Activated naive CD4-positive, alpha-beta T cell treated with anti-CD3 and anti-CD28 coated beads, Interleukin-2, amount 50 U/mL, for 24 hours (primary cell): ENCODE results near the gene RASGRP4.
A peak's percentile ranks its signal among the peaks of the same experiment; 100 is the strongest.
"Not testable (repeated sequence)": the region's sequence is repeated elsewhere in the genome, so short reads cannot be mapped to it uniquely, and the experiment has no call there.

ENCODE experiments used
- H3K27ac Mint-ChIP-seq: one replicate; pipeline ENCODE4 v1.8.0; 2021; ENCODE audit warnings: mild to moderate bottlenecking, mixed read lengths
- H3K27me3 Mint-ChIP-seq: one replicate; pipeline ENCODE4 v1.8.0; 2021; ENCODE audit warnings: mixed read lengths
- H3K36me3 Mint-ChIP-seq: one replicate; pipeline ENCODE4 v1.8.0; 2021; ENCODE audit warnings: mixed read lengths
- H3K4me1 Mint-ChIP-seq: one replicate; pipeline ENCODE4 v1.8.0; 2021; ENCODE audit warnings: mixed read lengths
- H3K4me3 Mint-ChIP-seq: one replicate; pipeline ENCODE4 v1.8.0; 2021; ENCODE audit warnings: mild to moderate bottlenecking, mixed read lengths
- H3K9me3 Mint-ChIP-seq: one replicate; pipeline ENCODE4 v1.8.0; 2021; ENCODE audit warnings: mixed read lengths

RASGRP4 gene, protein sequence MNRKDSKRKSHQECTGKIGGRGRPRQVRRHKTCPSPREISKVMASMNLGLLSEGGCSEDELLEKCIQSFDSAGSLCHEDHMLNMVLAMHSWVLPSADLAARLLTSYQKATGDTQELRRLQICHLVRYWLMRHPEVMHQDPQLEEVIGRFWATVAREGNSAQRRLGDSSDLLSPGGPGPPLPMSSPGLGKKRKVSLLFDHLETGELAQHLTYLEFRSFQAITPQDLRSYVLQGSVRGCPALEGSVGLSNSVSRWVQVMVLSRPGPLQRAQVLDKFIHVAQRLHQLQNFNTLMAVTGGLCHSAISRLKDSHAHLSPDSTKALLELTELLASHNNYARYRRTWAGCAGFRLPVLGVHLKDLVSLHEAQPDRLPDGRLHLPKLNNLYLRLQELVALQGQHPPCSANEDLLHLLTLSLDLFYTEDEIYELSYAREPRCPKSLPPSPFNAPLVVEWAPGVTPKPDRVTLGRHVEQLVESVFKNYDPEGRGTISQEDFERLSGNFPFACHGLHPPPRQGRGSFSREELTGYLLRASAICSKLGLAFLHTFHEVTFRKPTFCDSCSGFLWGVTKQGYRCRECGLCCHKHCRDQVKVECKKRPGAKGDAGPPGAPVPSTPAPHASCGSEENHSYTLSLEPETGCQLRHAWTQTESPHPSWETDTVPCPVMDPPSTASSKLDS

DNA sequence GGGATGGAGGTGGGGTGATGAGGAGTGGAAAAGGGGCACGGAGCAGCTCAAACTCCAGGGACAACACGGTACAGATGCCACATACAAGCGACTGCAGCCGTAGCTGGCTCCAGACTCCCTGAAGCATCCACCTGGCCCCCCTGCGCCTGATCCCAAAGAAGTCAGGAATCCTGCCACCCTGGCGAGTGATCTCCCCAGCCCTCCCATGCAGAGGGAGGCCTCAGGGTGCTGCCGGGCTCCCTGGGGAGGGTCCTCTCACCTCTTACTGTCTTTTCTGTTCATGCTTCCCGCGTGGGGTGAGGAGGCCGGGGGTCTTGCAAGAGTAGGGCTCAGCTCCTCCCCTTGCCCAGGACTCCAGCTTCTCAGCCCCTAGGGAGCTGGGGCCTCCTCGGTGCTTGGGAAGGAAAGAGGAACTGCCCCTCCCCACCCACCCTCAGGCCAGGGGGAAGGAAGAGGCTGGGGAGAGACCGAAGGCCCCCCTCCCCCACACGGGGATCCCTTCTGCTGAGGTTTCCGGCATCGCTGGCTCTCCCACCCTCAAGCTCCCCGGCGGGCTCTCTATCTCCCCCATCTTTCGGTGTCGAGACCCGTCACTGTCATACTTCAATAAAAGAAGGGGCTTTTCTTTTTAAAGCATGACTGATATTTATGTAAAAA lies at the start of gene RASGRP4:
TSS of gene RASGRP4 (minus strand) at position 410 of the 657 bp plus-strand sequence. CDS start at position 282, 128 bp downstream.
- H3K36me3 Mint-ChIP-seq = no peaks in the 10 kb centered on the region
- H3K27ac Mint-ChIP-seq = peak within 1 kb of the TSS; percentile 55
- no peaks in the 10 kb centered on the region for H3K9me3 Mint-ChIP-seq
- H3K27me3 Mint-ChIP-seq = peaks cover 2% of the 10 kb centered on the region
- peaks cover 25% of the 10 kb centered on the region for H3K4me1 Mint-ChIP-seq
- H3K4me3 Mint-ChIP-seq = peak within 1 kb of the TSS; percentile 54

DNA sequence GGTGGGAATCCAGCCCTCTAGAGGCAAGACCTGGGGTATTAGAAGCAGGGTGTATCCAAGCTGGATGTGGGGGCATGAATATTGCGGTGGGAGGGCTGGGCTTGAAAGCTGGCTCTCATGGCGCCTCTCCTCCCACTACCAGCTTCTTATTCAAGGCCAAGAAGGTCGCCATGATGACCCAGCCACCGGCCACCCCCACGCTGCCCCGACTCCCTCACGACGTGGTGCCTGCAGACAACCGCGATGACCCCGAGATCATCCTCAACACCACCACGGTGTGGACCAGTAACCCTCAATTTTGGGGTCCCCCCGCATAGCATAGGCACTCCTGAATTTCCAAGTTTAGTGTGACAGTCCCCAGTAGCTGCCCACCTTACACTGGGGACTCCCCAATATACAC lies 49.2 kb upstream of the RASGRP4 start:
- no peak overlapping the region for H3K27ac Mint-ChIP-seq
- no peaks in the 10 kb centered on the region for H3K4me1 Mint-ChIP-seq
- H3K27me3 Mint-ChIP-seq = peaks cover 1% of the 10 kb centered on the region
- H3K4me3 Mint-ChIP-seq = no peak overlapping the region
- no peaks in the 10 kb centered on the region for H3K36me3 Mint-ChIP-seq
- no peaks in the 10 kb centered on the region for H3K9me3 Mint-ChIP-seq

DNA sequence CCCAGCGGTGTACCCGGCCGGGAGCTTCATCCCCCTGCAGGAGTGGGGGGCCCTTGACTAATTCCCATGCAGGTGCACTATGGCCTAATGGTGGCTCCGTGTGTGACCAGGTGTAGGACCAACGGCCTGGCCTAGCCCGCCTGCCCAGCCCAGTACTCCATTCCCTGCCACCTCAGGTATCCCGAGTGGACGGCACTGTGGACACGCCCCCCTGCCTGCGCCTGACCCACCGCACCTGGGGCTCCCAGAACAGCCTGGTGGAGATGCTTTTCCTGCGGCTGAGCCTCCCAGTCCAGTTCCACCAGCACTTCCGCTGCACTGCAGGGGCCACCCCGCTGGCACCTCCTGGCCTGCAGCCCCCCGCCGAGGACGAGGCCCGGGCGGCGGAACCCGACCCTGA lies 47.2 kb upstream of the RASGRP4 start:
- H3K9me3 Mint-ChIP-seq = no peaks in the 10 kb centered on the region
- no peaks in the 10 kb centered on the region for H3K4me1 Mint-ChIP-seq
- H3K4me3 Mint-ChIP-seq = no peak overlapping the region
- no peak overlapping the region for H3K27ac Mint-ChIP-seq
- H3K27me3 Mint-ChIP-seq = peaks cover 1% of the 10 kb centered on the region
- no peaks in the 10 kb centered on the region for H3K36me3 Mint-ChIP-seq

DNA sequence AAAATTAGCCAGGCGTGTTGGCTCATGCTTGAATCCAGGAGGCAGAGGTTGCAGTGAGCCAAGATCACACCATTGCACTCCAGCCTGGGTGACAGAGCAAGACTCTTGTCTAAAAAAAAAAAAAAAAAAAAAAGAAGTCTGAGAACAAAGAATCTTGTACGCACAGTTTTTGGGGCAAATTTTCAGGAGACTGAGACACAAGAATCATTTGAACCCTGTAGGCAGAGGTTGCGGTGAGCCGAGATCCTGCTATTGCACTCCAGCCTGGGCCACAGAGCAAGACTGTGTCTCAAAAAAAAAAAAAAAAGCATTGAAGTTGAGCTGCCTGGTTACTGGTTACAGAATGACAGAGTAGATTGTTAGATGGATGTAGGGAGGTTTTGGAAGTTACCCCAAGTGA lies 46.7 kb upstream of the RASGRP4 start:
- not testable (repeated sequence) for H3K4me1 Mint-ChIP-seq, H3K36me3 Mint-ChIP-seq, H3K27ac Mint-ChIP-seq, H3K9me3 Mint-ChIP-seq, H3K4me3 Mint-ChIP-seq, H3K27me3 Mint-ChIP-seq

DNA sequence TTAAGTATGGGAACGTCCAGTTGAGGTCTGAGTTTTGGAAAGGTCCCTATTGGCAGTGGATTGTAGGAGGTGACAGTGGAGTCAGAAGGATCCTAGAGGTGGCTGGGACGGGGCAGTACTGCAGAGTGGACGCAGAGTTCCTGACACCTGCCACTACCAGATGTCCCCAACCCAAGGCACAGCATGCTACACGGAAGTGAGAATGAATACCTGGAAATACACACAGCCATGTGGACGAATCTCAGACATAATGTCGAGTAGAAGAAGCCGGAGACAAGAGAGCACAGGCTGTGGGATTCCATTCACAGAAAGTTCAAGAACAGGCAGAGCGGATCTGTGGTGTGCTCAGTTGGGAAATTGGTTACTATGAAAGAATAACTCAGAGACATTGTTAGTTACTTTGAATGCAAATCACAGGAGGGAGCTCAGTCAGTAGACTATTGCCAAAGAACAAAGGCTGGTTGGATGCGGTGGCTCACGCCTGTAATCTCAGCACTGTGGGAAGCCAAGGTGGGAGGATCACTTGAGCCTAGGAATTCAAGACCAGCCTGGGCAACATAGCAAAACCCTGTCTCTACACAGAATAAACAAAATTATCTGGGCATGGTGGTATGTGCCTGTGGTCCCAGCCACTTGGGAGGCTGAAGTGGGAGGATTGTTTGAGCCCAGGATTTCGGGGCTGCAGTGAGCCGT lies 44.9 kb upstream of the RASGRP4 start:
- H3K9me3 Mint-ChIP-seq = no peaks in the 10 kb centered on the region
- H3K27ac Mint-ChIP-seq = no peak overlapping the region
- H3K36me3 Mint-ChIP-seq = peaks cover 3% of the 10 kb centered on the region
- H3K4me3 Mint-ChIP-seq = no peak overlapping the region
- H3K27me3 Mint-ChIP-seq = peaks cover 3% of the 10 kb centered on the region
- no peaks in the 10 kb centered on the region for H3K4me1 Mint-ChIP-seq

DNA sequence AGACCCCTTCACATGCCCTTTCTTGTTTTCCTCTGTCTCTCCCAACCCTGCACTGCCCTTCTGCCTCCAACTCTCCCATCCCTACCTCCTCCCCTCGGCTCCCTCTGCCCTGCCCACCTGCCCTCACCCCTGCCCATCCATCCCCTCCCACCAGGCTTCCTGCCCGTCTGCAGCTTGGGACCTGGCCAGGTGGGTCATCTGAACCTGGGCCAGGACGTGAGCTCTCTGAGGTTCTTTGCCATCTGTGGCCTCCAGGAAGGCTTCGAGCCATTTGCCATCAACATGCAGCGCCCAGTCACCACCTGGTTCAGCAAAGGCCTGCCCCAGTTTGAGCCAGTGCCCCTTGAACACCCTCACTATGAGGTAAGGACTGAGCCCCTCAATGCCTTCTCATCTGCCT lies 43.1 kb upstream of the RASGRP4 start:
- Mint-ChIP-seq H3K27ac (no peak overlapping the region), H3K4me3 (no peak overlapping the region), H3K27me3 (peaks cover 6% of the 10 kb centered on the region), H3K9me3 (no peaks in the 10 kb centered on the region), H3K36me3 (peaks cover 3% of the 10 kb centered on the region), H3K4me1 (no peaks in the 10 kb centered on the region)

DNA sequence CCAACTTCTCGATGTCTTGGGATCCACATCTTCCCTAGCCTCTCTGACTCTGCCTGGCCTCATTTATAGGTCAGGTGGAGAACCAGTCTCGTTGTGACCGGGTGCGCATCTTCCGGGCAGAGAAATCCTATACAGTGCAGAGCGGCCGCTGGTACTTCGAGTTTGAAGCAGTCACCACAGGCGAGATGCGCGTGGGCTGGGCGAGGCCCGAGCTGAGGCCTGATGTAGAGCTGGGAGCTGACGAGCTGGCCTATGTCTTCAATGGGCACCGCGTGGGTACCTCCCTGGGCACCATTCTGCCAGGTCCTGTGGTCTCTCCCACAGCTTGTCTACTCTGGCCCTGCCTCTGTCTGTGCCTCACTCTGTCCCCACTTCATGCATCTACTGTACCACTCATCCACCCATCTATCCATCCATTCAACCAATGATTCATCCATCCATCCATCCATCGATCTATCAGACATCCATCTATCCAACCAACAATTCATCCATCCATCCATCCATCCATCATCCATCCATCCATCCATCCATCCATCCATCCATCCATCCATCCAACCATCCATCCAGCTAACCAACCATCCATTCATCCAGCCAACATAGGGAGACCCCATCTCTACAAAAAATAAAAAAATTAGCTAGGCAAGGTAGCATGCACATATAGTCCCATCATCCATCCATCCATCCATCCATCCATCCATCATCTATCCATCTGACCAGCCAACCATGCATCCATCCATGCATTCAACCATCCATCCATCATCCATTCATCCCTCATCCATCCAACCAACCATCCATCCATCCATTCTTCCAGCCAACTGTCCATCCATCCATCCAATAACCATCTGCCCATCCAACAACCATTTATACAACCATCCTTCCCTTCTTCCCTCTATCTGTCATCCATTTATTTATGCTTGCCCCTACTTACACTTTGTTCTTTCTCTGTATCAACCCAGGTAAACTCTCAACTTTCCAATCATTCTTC lies 41.8 kb upstream of the RASGRP4 start:
- H3K27ac Mint-ChIP-seq = no peak overlapping the region
- peaks cover 6% of the 10 kb centered on the region for H3K27me3 Mint-ChIP-seq
- H3K4me3 Mint-ChIP-seq = no peak overlapping the region
- peaks cover 3% of the 10 kb centered on the region for H3K36me3 Mint-ChIP-seq
- no peaks in the 10 kb centered on the region for H3K4me1 Mint-ChIP-seq
- H3K9me3 Mint-ChIP-seq = no peaks in the 10 kb centered on the region

DNA sequence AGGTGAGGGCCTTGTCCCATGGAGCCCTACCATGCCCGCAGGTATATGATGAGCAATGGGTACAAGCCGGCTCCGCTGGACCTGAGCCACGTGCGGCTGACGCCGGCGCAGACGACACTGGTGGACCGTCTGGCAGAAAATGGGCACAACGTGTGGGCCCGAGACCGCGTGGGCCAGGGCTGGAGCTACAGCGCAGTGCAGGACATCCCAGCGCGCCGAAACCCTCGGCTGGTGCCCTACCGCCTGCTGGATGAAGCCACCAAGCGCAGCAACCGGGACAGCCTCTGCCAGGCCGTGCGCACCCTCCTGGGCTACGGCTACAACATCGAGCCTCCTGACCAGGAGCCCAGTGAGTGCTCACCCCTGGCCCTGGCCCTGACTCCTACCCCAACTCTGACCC lies 40.0 kb upstream of the RASGRP4 start:
- H3K9me3 Mint-ChIP-seq = no peaks in the 10 kb centered on the region
- no peak overlapping the region for H3K27ac Mint-ChIP-seq
- no peaks in the 10 kb centered on the region for H3K4me1 Mint-ChIP-seq
- H3K36me3 Mint-ChIP-seq = peaks cover 3% of the 10 kb centered on the region
- no peak overlapping the region for H3K4me3 Mint-ChIP-seq
- H3K27me3 Mint-ChIP-seq = peaks cover 10% of the 10 kb centered on the region

DNA sequence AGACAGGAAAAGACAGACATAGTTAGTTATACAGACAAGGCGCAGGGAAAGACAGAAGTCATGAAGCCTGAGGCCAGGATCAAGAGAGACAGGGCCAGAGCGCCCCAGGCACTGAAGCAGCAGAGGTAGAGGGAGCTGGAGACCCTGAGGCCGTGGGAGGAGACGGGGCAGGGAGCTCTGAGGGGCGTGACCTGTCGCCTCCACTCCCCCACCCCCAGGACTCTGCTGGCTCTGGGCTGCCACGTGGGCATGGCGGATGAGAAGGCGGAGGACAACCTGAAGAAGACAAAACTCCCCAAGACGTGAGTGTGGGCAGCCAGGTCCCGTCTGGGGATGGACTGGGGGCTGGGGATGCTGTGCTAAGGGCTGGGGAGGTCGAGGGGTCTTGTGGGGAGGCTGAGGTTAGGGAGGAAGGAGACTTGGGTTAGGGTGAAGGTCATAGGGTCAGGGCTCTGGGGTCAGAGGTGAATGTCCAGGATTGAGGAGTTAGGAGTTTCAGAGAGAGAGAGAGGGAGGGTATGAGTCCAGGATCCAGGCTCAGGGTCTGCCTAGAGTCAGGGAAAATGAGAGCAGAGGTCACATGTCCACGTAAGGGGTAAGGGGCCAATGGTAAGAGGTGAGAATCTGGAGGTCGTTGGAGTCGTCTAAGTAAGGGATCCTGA lies 38.5 kb upstream of the RASGRP4 start:
- H3K4me3 Mint-ChIP-seq = no peak overlapping the region
- H3K27me3 Mint-ChIP-seq = peaks cover 12% of the 10 kb centered on the region
- peak overlapping the region; percentile 13 for H3K27ac Mint-ChIP-seq
- H3K4me1 Mint-ChIP-seq = no peaks in the 10 kb centered on the region
- no peaks in the 10 kb centered on the region for H3K9me3 Mint-ChIP-seq
- peaks cover 3% of the 10 kb centered on the region for H3K36me3 Mint-ChIP-seq

DNA sequence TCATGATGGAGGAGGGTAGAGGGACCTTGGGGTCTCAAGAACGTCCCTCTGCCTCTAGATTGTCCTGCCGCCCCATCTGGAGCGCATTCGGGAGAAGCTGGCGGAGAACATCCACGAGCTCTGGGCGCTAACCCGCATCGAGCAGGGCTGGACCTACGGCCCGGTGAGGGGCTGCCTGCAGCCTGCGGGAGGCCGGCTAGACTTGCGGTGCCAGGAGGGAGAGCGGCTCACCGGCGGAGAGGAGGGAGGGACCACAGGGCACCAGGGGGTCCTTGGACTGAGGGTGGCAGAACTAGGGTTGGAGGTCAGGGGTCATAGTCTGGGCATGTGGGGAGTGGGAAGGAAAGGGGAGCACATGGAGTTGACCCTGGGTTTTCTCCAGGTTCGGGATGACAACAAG lies 37.3 kb upstream of the RASGRP4 start:
- Mint-ChIP-seq H3K27me3 (peaks cover 13% of the 10 kb centered on the region), H3K4me3 (no peak overlapping the region), H3K27ac (no peak overlapping the region), H3K36me3 (peaks cover 3% of the 10 kb centered on the region), H3K9me3 (no peaks in the 10 kb centered on the region), H3K4me1 (no peaks in the 10 kb centered on the region)

DNA sequence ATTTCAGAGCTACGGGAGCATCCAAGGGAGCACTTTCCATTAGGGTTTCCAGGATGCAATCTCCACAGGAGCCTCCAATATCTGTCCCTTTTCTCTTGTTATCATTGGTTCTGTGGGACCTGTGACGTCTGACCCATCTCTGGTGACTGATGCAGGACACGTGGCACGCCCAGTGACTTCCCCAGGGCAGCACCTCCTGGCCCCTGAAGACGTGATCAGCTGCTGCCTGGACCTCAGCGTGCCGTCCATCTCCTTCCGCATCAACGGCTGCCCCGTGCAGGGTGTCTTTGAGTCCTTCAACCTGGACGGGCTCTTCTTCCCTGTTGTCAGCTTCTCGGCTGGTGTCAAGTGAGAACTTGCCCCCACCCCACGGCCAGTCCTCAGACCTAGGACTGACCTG lies 33.0 kb upstream of the RASGRP4 start:
- no peak overlapping the region for H3K27ac Mint-ChIP-seq
- no peaks in the 10 kb centered on the region for H3K36me3 Mint-ChIP-seq
- no peaks in the 10 kb centered on the region for H3K9me3 Mint-ChIP-seq
- no peak overlapping the region for H3K4me3 Mint-ChIP-seq
- peaks cover 7% of the 10 kb centered on the region for H3K27me3 Mint-ChIP-seq
- H3K4me1 Mint-ChIP-seq = no peaks in the 10 kb centered on the region

DNA sequence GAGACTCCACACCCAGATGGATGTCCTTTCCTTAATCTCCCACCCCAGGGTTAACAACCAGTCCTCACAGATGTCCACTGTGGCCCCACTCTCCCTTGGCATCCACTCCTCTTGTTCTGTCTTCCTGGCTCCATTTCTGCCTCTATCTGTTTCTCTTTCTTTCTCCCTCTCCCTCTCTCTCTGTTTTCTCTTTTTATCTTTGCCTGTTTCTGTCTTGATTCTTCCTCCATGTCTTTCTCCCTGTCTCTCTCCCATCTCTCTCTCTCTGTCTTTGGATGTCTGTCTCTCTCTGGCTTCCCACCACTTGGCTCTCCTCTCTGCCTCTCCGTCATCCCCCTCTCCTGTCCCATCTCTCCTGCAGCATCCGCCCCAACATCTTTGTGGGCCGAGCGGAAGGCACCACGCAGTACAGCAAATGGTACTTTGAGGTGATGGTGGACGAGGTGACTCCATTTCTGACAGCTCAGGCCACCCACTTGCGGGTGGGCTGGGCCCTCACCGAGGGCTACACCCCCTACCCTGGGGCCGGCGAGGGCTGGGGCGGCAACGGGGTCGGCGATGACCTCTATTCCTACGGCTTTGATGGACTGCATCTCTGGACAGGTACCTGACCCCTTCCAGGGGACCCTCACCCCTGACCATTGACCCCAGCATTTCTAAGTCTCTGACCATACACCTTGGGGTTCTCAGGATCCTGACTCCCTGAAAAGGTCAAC lies 31.8 kb upstream of the RASGRP4 start:
- H3K4me3 Mint-ChIP-seq = no peak overlapping the region
- no peaks in the 10 kb centered on the region for H3K4me1 Mint-ChIP-seq
- H3K27me3 Mint-ChIP-seq = peaks cover 7% of the 10 kb centered on the region
- H3K36me3 Mint-ChIP-seq = no peaks in the 10 kb centered on the region
- no peaks in the 10 kb centered on the region for H3K9me3 Mint-ChIP-seq
- H3K27ac Mint-ChIP-seq = no peak overlapping the region

DNA sequence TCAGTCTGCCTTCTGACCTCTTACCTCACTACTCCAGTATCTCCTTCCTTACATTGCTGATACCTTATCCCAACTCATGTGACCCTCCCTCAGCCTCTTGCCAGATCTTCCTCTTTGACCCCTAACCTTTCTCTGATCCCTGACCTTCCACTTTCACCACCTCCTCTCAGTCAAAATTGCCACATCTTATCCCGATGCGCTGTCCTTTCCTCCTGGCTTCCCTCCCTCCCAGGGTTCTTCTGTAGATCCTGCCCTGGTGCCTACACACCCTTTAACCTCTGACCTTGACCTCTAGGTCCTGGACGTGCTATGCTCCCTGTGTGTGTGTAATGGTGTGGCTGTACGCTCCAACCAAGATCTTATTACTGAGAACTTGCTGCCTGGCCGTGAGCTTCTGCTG lies 31.2 kb upstream of the RASGRP4 start:
- peaks cover 4% of the 10 kb centered on the region for H3K27me3 Mint-ChIP-seq
- H3K4me3 Mint-ChIP-seq = no peak overlapping the region
- H3K27ac Mint-ChIP-seq = no peak overlapping the region
- no peaks in the 10 kb centered on the region for H3K4me1 Mint-ChIP-seq
- no peaks in the 10 kb centered on the region for H3K36me3 Mint-ChIP-seq
- no peaks in the 10 kb centered on the region for H3K9me3 Mint-ChIP-seq

DNA sequence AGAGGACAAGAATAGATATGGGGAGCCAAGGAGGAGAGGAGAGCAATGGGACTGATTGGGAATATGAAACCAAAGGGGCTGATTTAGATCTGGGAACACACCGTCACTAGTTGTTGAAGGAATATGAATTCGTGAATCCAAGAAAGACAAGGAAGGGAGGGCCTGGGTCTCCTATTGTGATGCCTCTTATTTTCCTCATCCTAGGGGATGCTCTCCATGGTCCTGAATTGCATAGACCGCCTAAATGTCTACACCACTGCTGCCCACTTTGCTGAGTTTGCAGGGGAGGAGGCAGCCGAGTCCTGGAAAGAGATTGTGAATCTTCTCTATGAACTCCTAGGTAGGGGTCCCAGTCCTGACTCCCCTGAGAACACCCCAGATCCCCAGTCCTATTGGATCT lies 29.0 kb upstream of the RASGRP4 start:
- H3K27ac Mint-ChIP-seq = no peak overlapping the region
- no peaks in the 10 kb centered on the region for H3K36me3 Mint-ChIP-seq
- H3K27me3 Mint-ChIP-seq = peaks cover 2% of the 10 kb centered on the region

More for the DNA sequence above, 29.0 kb upstream of the RASGRP4 start:
- no peaks in the 10 kb centered on the region for H3K9me3 Mint-ChIP-seq
- H3K4me1 Mint-ChIP-seq = no peaks in the 10 kb centered on the region
- no peak overlapping the region for H3K4me3 Mint-ChIP-seq
